HG02642 (cell line): Measurements from ENCODE around the gene ADAM20.
"Not testable (repeated sequence)": the region's sequence is repeated elsewhere in the genome, so short reads cannot be mapped to it uniquely, and the experiment has no call there.

Experiments used
- ATAC-seq: cut with Tn5 transposase; IDR thresholded peaks from one replicate; pipeline ENCODE4 v1.9.1; 2021; ENCODE audit warnings: mild to moderate bottlenecking; ENCODE audit not compliant: unreplicated experiment, poor library complexity

Gene ADAM20

GRCh38 chr14:70534904-70535303, at the start of gene ADAM20:
ADAM20 (minus strand) TSS chr14:70535004; CDS start chr14:70524757, 10,247 bp downstream.
- no peak for ATAC-seq

- no peak for ATAC-seq
Measured at GRCh38 chr14:70576891-70577290, 42.1 kb upstream of the ADAM20 start.

- no peak for ATAC-seq
Measured at GRCh38 chr14:70573050-70573449, 38.2 kb upstream of the ADAM20 start.

- no peak for ATAC-seq
Measured at GRCh38 chr14:70571139-70571538, 36.3 kb upstream of the ADAM20 start.

GRCh38 chr14:70567791-70568190, 33.0 kb upstream of the ADAM20 start:
- no peak for ATAC-seq

- ATAC-seq, result no peak
Measured at GRCh38 chr14:70563869-70564268, 29.1 kb upstream of the ADAM20 start.

GRCh38 chr14:70563417-70563816, 28.6 kb upstream of the ADAM20 start:
- ATAC-seq, result no peak

- no peak for ATAC-seq
Measured at GRCh38 chr14:70558356-70558755, 23.6 kb upstream of the ADAM20 start.

GRCh38 chr14:70555890-70556289, 21.1 kb upstream of the ADAM20 start:
- ATAC-seq, result no peak

- ATAC-seq, result no peak
Measured at GRCh38 chr14:70538087-70538486, 3.3 kb upstream of the ADAM20 start.

GRCh38 chr14:70536830-70537229, 2.0 kb upstream of the ADAM20 start:
- no peak for ATAC-seq

- ATAC-seq, result no peak
Measured at GRCh38 chr14:70530417-70530816, 4.4 kb downstream of the ADAM20 start.

- no peak for ATAC-seq
Measured at GRCh38 chr14:70527501-70528105, 7.2 kb downstream of the ADAM20 start.

- no peak for ATAC-seq
Measured at GRCh38 chr14:70525691-70526090, 9.1 kb downstream of the ADAM20 start.

GRCh38 chr14:70515811-70516210, 19.0 kb downstream of the ADAM20 start:
- no peak for ATAC-seq

GRCh38 chr14:70514168-70515069, 20.4 kb downstream of the ADAM20 start:
- ATAC-seq, result no peak

GRCh38 chr14:70498191-70498590, 36.6 kb downstream of the ADAM20 start:
- ATAC-seq, result no peak

GRCh38 chr14:70489579-70490200, 45.1 kb downstream of the ADAM20 start:
- ATAC-seq, result no peak

- ATAC-seq, result not testable (repeated sequence)
Measured at GRCh38 chr14:70477356-70478105, 57.3 kb downstream of the ADAM20 start.

GRCh38 chr14:70475459-70475858, 59.3 kb downstream of the ADAM20 start:
- not testable (repeated sequence) for ATAC-seq
